Testis (tissue), 3 donors: ENCODE measurements around the gene ABTB2. TPM values are rescaled to one million over a fixed set of nuclear protein-coding genes. Genes with fewer than 3 reads are reported as not detected.

Experiments used
- DNase-seq: peaks from one replicate; pipeline ENCODE4 v3.0.0-alpha.2; 2019
- H3K27ac ChIP-seq, 2 donors: fragments of 200-600 bp; sonication (generic); one replicate each; pipeline ENCODE4 v1.5.1; 2019
- H3K27me3 ChIP-seq: fragments of 200-600 bp; sonication (generic); one replicate; pipeline ENCODE4 v1.5.1; 2019
- H3K36me3 ChIP-seq: fragments of 200-600 bp; sonication (generic); one replicate; pipeline ENCODE4 v1.5.1; 2017; ENCODE audit warnings: low read depth; ENCODE audit errors: missing control alignments
- H3K4me1 ChIP-seq: fragments of 200-600 bp; sonication (generic); one replicate; pipeline ENCODE4 v1.5.1; 2019
- H3K4me3 ChIP-seq, 2 donors: fragments of 200-600 bp; sonication (generic); one replicate each; pipeline ENCODE4 v1.5.1; 2017 to 2019
- H3K9me3 ChIP-seq: fragments of 200-600 bp; sonication (generic); one replicate; pipeline ENCODE4 v1.5.1; 2017
- POLR2A ChIP-seq: fragments of 450-650 bp; IDR thresholded peaks from one replicate; pipeline ENCODE4 v1.6.1; 2017; ENCODE audit warnings: antibody characterized with exemption, mild to moderate bottlenecking, moderate library complexity
- WGBS, 2 donors: methylation state at CpG; one replicate each; pipeline ENCODE4 v1.1.5; 2018; 5-methylcytosine and 5-hydroxymethylcytosine counted together
- intact Hi-C: fragments of 100-400 bp; cut with DNase I; formaldehyde crosslinking; loops from one replicate; pipeline ENCODE4 v1.15.1; 2023; ENCODE audit warnings: low total_unique reads
- polyA plus RNA-seq: library from polyadenylated mRNA; stranded (reverse); fragments of 350-450 nt; fragmentation: Illumina TruSeq; extraction: RNeasy Lipid Tissue Mini Kit (QIAGEN cat#74804); gene quantifications from one replicate; pipeline ENCODE4 v1.2.3, GENCODE V29; 2014; ENCODE audit warnings: low read depth, low replicate concordance; ENCODE audit not compliant: insufficient read depth
- total RNA-seq, 2 donors: library from RNA; depleted of rRNA; stranded (reverse); fragments of >200 nt; gene quantifications; one replicate each; pipeline ENCODE4 v1.2.3, GENCODE V29; 2016
- TF ChIP-seq, protein P1 (sequence below), 3 experiments: fragments of 450-650 bp in 2 of 3; fragments of 200-600 bp in 1 of 3; sonication (generic) in 1 of 3; IDR thresholded peaks; one replicate each; pipeline ENCODE4 v1.5.1; 2016 to 2019; ENCODE audit warnings: antibody characterized with exemption in 3 of 3, mild to moderate bottlenecking in 2 of 3, moderate library complexity in 1 of 3

Gene ABTB2
- total and polyA plus RNA-seq, 3 donors from 2014 or later: 5.8 to 12.1 (median 8.9) TPM

DNA sequence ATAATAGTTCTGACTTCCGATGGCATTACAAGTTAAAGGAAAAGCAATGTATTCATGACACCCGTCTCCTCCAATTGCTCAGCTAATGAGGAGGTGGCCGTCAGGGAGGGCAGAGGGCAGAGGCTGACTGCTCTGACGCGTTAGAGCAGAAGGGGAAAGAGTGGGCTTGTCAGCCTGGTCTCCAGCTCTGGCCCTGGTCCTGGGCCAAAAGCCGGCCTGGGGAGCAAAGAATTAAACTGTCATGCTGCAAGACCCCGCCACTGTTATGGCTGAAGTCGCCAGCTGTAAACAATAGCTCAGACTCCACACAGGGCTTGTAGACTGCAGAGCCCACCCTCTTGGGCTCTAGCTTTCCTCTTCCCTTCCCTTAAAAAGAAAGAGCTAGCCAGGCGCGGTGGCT is 132.7 kb downstream of the ABTB2 start:
- H3K36me3 ChIP-seq: no peaks in the 10 kb centered on the region
- peaks cover 10% of the 10 kb centered on the region for H3K4me1 ChIP-seq
- intact Hi-C loops: no loop called here
- WGBS, 2 donors: 84 to 93% methylated on average over 10 of the region's 10 CpGs
- no peaks in the 10 kb centered on the region for H3K9me3 ChIP-seq
- no peak for DNase-seq
- no peak overlapping the region for H3K4me3 ChIP-seq
- H3K27ac ChIP-seq: no peak overlapping the region
- no peaks in the 10 kb centered on the region for H3K27me3 ChIP-seq
- TF ChIP-seq, protein P1, sequence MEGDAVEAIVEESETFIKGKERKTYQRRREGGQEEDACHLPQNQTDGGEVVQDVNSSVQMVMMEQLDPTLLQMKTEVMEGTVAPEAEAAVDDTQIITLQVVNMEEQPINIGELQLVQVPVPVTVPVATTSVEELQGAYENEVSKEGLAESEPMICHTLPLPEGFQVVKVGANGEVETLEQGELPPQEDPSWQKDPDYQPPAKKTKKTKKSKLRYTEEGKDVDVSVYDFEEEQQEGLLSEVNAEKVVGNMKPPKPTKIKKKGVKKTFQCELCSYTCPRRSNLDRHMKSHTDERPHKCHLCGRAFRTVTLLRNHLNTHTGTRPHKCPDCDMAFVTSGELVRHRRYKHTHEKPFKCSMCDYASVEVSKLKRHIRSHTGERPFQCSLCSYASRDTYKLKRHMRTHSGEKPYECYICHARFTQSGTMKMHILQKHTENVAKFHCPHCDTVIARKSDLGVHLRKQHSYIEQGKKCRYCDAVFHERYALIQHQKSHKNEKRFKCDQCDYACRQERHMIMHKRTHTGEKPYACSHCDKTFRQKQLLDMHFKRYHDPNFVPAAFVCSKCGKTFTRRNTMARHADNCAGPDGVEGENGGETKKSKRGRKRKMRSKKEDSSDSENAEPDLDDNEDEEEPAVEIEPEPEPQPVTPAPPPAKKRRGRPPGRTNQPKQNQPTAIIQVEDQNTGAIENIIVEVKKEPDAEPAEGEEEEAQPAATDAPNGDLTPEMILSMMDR (IDR thresholded peaks at IDR 0.05): no peak
- no peak for TF ChIP-seq POLR2A

DNA sequence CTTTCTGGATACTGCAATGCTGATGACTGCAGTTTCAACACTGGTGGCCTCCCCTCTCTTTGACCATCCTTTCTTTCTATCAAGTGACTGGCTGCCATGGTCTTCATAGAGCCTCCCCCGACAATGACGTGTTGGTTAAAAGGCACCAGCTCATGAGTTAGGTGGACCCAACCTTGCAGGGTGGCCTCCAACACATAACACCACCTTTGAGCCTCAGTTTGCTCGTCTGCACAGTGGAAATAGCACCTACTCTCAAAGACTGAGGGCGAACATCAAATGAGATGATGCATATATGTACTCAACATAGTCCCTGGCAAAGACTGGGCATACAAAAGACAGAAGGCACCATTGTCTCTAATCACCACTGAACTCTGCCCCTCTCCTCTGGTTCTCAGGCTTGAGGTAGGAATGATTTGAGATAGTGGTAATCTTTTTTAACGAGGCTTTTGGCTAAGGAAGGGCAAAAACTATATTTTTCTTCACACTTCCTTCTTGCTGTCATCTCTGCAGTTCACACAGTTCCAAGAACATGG is 133.3 kb downstream of the ABTB2 start:
- DNase-seq: no peak
- Histone ChIP-seq H3K9me3 (no peaks in the 10 kb centered on the region), H3K36me3 (no peaks in the 10 kb centered on the region), H3K4me3 (no peak overlapping the region), H3K27me3 (no peaks in the 10 kb centered on the region), H3K4me1 (peaks cover 14% of the 10 kb centered on the region), H3K27ac (peak overlapping the region in 1 of 2 donors; percentile 36)
- intact Hi-C loops: no loop called here
- 77 to 91% methylated on average over 5 of the region's 5 CpGs for WGBS, 2 donors
- TF ChIP-seq, protein P1 (IDR thresholded peaks at IDR 0.05): no peak

DNA sequence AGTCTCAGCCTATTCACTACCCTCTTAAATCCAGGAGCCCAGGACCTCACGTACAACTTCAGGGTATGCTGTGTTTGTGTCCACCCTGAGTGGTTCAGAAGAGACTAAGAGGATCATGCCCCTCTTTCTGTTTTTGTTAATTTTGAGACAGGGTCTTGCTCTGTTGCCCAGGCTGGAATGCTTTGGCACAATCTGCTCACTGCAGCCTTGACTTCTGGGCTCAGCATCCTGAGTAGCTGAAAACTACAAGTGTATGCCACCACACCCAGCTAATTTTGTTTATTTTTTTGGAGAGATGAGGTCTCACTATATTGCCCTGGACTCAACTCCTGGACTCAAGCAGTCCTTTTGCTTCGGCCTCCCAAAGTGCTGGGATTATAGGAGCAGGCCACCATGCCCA is 133.9 kb downstream of the ABTB2 start:
- no peaks in the 10 kb centered on the region for H3K9me3 ChIP-seq
- 79 to 87% methylated on average over 2 of the region's 2 CpGs for WGBS, 2 donors
- no peak overlapping the region for H3K4me3 ChIP-seq
- H3K27ac ChIP-seq: peak overlapping the region in 1 of 2 donors; percentile 36
- intact Hi-C loops: no loop called here
- H3K27me3 ChIP-seq: no peaks in the 10 kb centered on the region
- no peaks in the 10 kb centered on the region for H3K36me3 ChIP-seq
- no peak for DNase-seq
- H3K4me1 ChIP-seq: peaks cover 14% of the 10 kb centered on the region
- TF ChIP-seq, protein P1 (IDR thresholded peaks at IDR 0.05): no peak
- no peak for TF ChIP-seq POLR2A

DNA sequence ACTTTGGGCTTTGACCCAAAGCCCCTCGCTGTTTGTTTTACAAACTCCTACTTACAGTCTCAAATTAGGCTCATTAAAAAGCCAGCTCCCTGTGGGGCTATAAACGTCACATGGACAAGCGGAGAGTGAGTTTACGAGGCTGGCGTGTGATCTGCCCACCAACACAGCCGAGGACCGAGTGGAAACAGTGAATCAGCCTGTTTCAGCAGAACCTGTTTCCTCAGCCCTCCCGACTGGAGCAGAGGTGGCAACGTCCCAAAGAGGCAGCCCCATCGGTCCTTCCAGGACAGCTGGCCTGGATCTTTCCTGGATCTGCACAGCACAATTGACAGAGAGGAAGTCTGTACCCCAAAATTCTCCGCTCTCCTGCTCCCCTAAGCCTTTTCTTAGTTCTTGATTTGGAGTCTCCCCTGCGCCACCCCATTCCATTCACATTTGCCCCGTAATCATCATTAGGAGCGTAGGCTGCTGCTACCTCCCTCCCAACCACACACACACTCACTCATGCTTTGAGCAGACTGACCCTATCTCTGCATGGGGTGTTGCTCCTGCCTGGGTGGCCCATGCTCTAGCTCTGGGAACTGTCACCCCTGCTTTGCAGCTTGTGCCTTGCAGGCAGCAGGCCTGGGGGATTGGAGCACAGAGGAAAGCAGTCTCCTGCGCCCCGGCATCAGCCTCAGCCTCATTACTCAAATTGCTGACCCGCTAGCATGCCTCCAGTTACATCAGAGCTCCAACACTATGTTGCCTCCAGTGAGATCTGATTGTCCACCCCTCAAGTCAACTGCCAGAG is 134.6 kb downstream of the ABTB2 start:
- intact Hi-C loops: no loop called here
- peak; percentile 66 for DNase-seq
- WGBS, 2 donors: 49 to 75% methylated on average over 17 of the region's 17 CpGs

More for the DNA sequence above, 134.6 kb downstream of the ABTB2 start:
- Histone ChIP-seq H3K4me3 (no peak overlapping the region), H3K36me3 (no peaks in the 10 kb centered on the region), H3K27ac (peak overlapping the region in 1 of 2 donors; percentile 36), H3K4me1 (peaks cover 14% of the 10 kb centered on the region), H3K27me3 (no peaks in the 10 kb centered on the region), H3K9me3 (no peaks in the 10 kb centered on the region)
- no peak for TF ChIP-seq POLR2A
- TF ChIP-seq, protein P1 (IDR thresholded peaks at IDR 0.05): no peak
